ENCODE results near the gene HOXD12. TPM values are rescaled to one million over a fixed set of nuclear protein-coding genes. Genes with fewer than 3 reads are reported as not detected.

Gene HOXD12
- total and polyA plus RNA-seq, 2 experiments from 2014 or later, result not detected

DNA sequence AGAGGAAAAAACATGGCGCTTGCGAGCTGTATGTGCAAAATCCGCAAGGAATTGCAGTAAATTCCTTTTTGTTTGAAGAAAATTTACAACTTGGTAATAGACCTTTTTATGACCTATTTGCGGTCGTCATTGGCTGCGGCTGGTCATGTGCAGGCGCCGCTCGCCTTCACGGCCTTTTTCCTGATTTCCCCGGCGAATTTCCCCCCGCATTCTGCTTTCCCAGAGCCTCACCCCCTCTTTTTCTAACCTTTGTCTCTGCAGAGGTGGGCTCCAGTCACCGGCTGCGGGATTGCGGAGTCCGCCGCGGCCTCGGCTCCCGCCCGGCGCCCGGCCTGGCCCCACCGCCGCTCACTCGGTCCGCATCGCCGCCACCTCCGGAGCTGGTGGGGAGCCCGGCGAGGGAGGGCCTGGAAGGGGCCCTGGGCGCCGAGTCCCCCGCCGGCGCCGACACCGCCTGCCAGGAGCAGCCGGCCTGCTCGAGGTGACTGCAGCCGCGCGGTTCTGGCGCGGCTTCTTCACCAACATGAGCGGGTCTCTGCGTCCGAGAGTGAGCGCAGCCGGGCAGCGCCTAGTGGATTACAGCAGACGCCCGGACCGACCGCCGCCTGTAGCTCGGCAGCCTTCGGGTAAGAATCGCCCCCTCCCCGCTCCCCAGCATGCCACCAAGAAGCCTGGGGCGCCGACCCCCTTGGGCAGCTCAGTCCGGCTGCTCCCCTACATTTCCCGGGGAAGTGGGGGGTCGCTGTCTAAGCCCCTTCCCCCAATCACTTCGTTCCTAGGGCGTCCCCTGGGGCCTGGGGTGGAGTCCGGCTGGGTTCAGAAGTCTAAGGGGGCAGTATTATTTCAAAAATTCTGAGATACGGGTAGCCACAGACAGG is 37.0 kb downstream of the HOXD12 start:
- peak overlapping the region; percentile 58 for H3K4me3 ChIP-seq
- no peaks in the 10 kb centered on the region for H3K79me2 ChIP-seq (replicated peaks; ENCODE audit: insufficient read depth)
- H3K4me3 Mint-ChIP-seq, result peak overlapping the region; percentile 67
- no peaks in the 10 kb centered on the region for H3K36me3 ChIP-seq (ENCODE audit: insufficient read depth)
- H3K9me2 ChIP-seq (ENCODE audit: insufficient read depth), result no peaks in the 10 kb centered on the region
- no peak overlapping the region for H3K27ac ChIP-seq (ENCODE audit: low read depth)
- H3K27me3 ChIP-seq (ENCODE audit: insufficient read depth), result peaks cover 100% of the 10 kb centered on the region
- peaks cover 42% of the 10 kb centered on the region for H3K4me1 ChIP-seq (ENCODE audit: insufficient read depth)
- peaks cover 3% of the 10 kb centered on the region; the same call in 1 of the 3 replicates for H3K9me3 Mint-ChIP-seq
- peaks cover 60% of the 10 kb centered on the region for H3F3A ChIP-seq (replicated peaks; ENCODE audit: low read depth)
- H3K4me2 ChIP-seq, result peak overlapping the region; percentile 83
- DNase-seq (ENCODE audit: low spot score), result peak; percentile 66
- peak overlapping the region; percentile 92 for H2AFZ ChIP-seq
- H3K27ac Mint-ChIP-seq, result no peak overlapping the region
- TF ChIP-seq, protein P1, sequence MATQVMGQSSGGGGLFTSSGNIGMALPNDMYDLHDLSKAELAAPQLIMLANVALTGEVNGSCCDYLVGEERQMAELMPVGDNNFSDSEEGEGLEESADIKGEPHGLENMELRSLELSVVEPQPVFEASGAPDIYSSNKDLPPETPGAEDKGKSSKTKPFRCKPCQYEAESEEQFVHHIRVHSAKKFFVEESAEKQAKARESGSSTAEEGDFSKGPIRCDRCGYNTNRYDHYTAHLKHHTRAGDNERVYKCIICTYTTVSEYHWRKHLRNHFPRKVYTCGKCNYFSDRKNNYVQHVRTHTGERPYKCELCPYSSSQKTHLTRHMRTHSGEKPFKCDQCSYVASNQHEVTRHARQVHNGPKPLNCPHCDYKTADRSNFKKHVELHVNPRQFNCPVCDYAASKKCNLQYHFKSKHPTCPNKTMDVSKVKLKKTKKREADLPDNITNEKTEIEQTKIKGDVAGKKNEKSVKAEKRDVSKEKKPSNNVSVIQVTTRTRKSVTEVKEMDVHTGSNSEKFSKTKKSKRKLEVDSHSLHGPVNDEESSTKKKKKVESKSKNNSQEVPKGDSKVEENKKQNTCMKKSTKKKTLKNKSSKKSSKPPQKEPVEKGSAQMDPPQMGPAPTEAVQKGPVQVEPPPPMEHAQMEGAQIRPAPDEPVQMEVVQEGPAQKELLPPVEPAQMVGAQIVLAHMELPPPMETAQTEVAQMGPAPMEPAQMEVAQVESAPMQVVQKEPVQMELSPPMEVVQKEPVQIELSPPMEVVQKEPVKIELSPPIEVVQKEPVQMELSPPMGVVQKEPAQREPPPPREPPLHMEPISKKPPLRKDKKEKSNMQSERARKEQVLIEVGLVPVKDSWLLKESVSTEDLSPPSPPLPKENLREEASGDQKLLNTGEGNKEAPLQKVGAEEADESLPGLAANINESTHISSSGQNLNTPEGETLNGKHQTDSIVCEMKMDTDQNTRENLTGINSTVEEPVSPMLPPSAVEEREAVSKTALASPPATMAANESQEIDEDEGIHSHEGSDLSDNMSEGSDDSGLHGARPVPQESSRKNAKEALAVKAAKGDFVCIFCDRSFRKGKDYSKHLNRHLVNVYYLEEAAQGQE (IDR thresholded peaks at IDR 0.05; ENCODE audit: unreplicated experiment), result no peak
- TF ChIP-seq EZH2 (IDR thresholded peaks at IDR 0.05; ENCODE audit: low read depth, unreplicated experiment) (peak; percentile 89), CREB1 (CRISPR knock-in tag; IDR thresholded peaks at IDR 0.05; ENCODE audit: low read depth) (no peak), EZH2phosphoT487 (IDR thresholded peaks at IDR 0.05; ENCODE audit: unreplicated experiment) (peak; percentile 85), JUNB (IDR thresholded peaks at IDR 0.05; ENCODE audit: unreplicated experiment) (no peak)
- TF ChIP-seq, protein P2, sequence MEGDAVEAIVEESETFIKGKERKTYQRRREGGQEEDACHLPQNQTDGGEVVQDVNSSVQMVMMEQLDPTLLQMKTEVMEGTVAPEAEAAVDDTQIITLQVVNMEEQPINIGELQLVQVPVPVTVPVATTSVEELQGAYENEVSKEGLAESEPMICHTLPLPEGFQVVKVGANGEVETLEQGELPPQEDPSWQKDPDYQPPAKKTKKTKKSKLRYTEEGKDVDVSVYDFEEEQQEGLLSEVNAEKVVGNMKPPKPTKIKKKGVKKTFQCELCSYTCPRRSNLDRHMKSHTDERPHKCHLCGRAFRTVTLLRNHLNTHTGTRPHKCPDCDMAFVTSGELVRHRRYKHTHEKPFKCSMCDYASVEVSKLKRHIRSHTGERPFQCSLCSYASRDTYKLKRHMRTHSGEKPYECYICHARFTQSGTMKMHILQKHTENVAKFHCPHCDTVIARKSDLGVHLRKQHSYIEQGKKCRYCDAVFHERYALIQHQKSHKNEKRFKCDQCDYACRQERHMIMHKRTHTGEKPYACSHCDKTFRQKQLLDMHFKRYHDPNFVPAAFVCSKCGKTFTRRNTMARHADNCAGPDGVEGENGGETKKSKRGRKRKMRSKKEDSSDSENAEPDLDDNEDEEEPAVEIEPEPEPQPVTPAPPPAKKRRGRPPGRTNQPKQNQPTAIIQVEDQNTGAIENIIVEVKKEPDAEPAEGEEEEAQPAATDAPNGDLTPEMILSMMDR (conservative IDR thresholded peaks at IDR 0.05; ENCODE audit: low read depth in 2 of 2), result no peak
- no peaks in the 10 kb centered on the region; the same call in 2 of the 3 replicates for H3K36me3 Mint-ChIP-seq (ENCODE audit: low read depth)
- H3K27me3 Mint-ChIP-seq (ENCODE audit: insufficient read depth, low read depth, poor library complexity), result peaks cover 98% of the 10 kb centered on the region
- H3K4me1 Mint-ChIP-seq, result peaks cover 24% of the 10 kb centered on the region
- H4K20me1 ChIP-seq (replicated peaks; ENCODE audit: insufficient read depth), result peaks cover 67% of the 10 kb centered on the region
- ATAC-seq, result peak; percentile 18

DNA sequence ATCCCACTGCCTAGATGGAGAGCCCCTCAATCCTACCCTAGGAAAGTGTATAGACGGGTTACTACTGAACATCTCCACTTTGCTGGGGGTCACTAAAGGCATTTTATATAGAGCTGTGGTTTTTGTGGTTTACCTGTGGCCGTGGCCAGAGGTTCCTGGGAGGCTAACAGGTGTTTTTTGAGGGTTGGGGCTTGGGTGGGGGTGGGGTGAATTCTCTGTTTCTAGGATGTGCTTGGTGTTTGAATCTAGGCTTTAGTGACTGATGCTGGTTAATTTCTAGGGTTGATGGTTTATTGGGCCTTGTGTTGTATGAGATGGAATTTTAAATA is 37.6 kb downstream of the HOXD12 start:
- Mint-ChIP-seq H3K27me3 (ENCODE audit: insufficient read depth, low read depth, poor library complexity) (peaks cover 98% of the 10 kb centered on the region), H3K27ac (no peak overlapping the region), H3K4me1 (peaks cover 24% of the 10 kb centered on the region), H3K9me3 (peaks cover 3% of the 10 kb centered on the region; the same call in 1 of the 3 replicates), H3K4me3 (peak overlapping the region; percentile 49), H3K36me3 (ENCODE audit: low read depth) (no peaks in the 10 kb centered on the region; the same call in 2 of the 3 replicates)
- no peak for DNase-seq (ENCODE audit: low spot score)
- no peak overlapping the region for H3K27ac ChIP-seq (ENCODE audit: low read depth)
- H3K4me1 ChIP-seq (ENCODE audit: insufficient read depth), result peaks cover 42% of the 10 kb centered on the region
- H3K9me2 ChIP-seq (ENCODE audit: insufficient read depth), result no peaks in the 10 kb centered on the region
- no peaks in the 10 kb centered on the region for H3K36me3 ChIP-seq (ENCODE audit: insufficient read depth)
- H3K27me3 ChIP-seq (ENCODE audit: insufficient read depth), result peaks cover 100% of the 10 kb centered on the region
- H3K4me2 ChIP-seq, result peak overlapping the region; percentile 83
- H3F3A ChIP-seq (replicated peaks; ENCODE audit: low read depth), result peaks cover 57% of the 10 kb centered on the region
- no peak overlapping the region; the same call in 1 of the 2 replicates for H2AFZ ChIP-seq
- ATAC-seq, result no peak
- H3K4me3 ChIP-seq, result peak overlapping the region; percentile 58
- H3K79me2 ChIP-seq (replicated peaks; ENCODE audit: insufficient read depth), result no peaks in the 10 kb centered on the region
- H4K20me1 ChIP-seq (replicated peaks; ENCODE audit: insufficient read depth), result peaks cover 63% of the 10 kb centered on the region
- TF ChIP-seq NANOG (IDR thresholded peaks at IDR 0.05; ENCODE audit: borderline replicate concordance) (no peak), EZH2 (IDR thresholded peaks at IDR 0.05; ENCODE audit: low read depth, unreplicated experiment) (peak; percentile 52), ZNF331 (CRISPR knock-in tag; IDR thresholded peaks at IDR 0.05; ENCODE audit: low read depth) (no peak), ZNF114 (CRISPR knock-in tag; IDR thresholded peaks at IDR 0.05) (no peak), STAT1 (IDR thresholded peaks at IDR 0.05; ENCODE audit: unreplicated experiment) (no peak), JUNB (IDR thresholded peaks at IDR 0.05; ENCODE audit: unreplicated experiment) (no peak)
- TF ChIP-seq, protein P2 (conservative IDR thresholded peaks at IDR 0.05; ENCODE audit: low read depth in 2 of 2), result no peak
